WTC11 (cell line): ENCODE measurements around the gene MAGOHB.

Experiments
- CDX4 ChIP-seq: fragments of 250-450 bp; sonication (Bioruptor Pico); IDR thresholded peaks from 2 replicates; pipeline ENCODE4 v1.9.0; 2021; ENCODE audit warnings: moderate library complexity, mild to moderate bottlenecking, inconsistent platforms, borderline replicate concordance
- CREB1 ChIP-seq: sonication (generic); formaldehyde crosslinking; IDR thresholded peaks from 2 replicates; pipeline ENCODE4 v1.8.0; 2023; ENCODE audit warnings: mild to moderate bottlenecking, missing genetic modification reagents
- CTCF ChIP-seq: fragments of 200-600 bp; IDR thresholded peaks from 2 replicates; pipeline ENCODE4 v1.8.0; 2022; ENCODE audit warnings: antibody characterized with exemption
- ESRRA ChIP-seq: sonication (generic); formaldehyde crosslinking; IDR thresholded peaks from 2 replicates; pipeline ENCODE4 v1.8.1; 2022; ENCODE audit warnings: mild to moderate bottlenecking, missing genetic modification reagents, borderline replicate concordance
- FOXK1 ChIP-seq: sonication (generic); formaldehyde crosslinking; IDR thresholded peaks from 2 replicates; pipeline ENCODE4 v1.8.0; 2022; ENCODE audit warnings: mild to moderate bottlenecking, moderate library complexity, missing genetic modification reagents
- HMGXB4 ChIP-seq: sonication (generic); formaldehyde crosslinking; IDR thresholded peaks from 2 replicates; pipeline ENCODE4 v1.8.1; 2023; ENCODE audit warnings: mild to moderate bottlenecking, moderate library complexity, missing genetic modification reagents
- MYBL2 ChIP-seq: sonication (generic); formaldehyde crosslinking; IDR thresholded peaks from 2 replicates; pipeline ENCODE4 v1.8.1; 2023; ENCODE audit warnings: mild to moderate bottlenecking, moderate library complexity, missing genetic modification reagents
- NFATC4 ChIP-seq: fragments of 250-450 bp; sonication (Bioruptor Pico); IDR thresholded peaks from 2 replicates; pipeline ENCODE4 v1.9.0; 2021; ENCODE audit warnings: mild to moderate bottlenecking
- SMAD3 ChIP-seq: sonication (generic); formaldehyde crosslinking; IDR thresholded peaks from 2 replicates; pipeline ENCODE4 v1.8.0; 2022; ENCODE audit warnings: missing genetic modification reagents, mild to moderate bottlenecking, borderline replicate concordance
- TEAD4 ChIP-seq: sonication (generic); formaldehyde crosslinking; IDR thresholded peaks from 2 replicates; pipeline ENCODE4 v1.8.0; 2022; ENCODE audit warnings: mild to moderate bottlenecking, missing genetic modification reagents
- TF ChIP-seq, protein P1 (sequence below): sonication (generic); formaldehyde crosslinking; IDR thresholded peaks from 2 replicates; pipeline ENCODE4 v1.8.1; 2022; ENCODE audit warnings: missing genetic modification reagents, borderline replicate concordance
- TF ChIP-seq, protein P2 (sequence below): sonication (generic); formaldehyde crosslinking; IDR thresholded peaks from 2 replicates; pipeline ENCODE4 v1.8.0; 2023; ENCODE audit warnings: missing genetic modification reagents

DNA sequence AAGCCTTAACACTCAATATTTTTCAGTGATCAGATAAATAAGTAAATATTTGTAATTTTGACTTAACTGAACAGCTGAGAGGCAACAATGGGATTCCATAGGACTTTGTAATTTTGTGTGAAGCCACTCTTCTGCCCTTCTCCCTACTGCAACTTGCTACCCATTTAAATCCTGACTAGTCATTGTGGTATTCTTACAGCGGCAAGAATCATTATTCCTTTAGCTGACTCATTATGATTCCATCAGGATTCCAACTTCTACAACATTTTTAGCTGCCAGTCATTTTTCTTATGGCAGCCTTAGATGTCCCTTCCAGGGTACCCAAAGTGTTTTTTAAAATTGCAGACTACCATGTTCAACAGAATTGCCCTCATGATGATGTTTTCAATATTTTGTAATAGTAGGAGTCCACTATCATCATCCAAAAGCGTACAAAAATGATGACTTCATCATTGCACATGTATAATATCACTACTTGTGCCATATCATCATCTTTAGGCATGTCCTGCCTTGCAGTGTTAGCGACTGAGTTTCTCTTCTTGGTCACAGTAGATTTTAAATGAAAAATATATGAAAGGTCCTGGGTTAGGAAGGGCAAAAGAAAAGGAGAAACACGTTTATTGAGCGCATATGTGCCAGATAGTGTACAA is 5.1 kb upstream of the MAGOHB start:
- TF ChIP-seq FOXK1 (CRISPR knock-in tag) (no peak), CTCF (no peak), CDX4 (CRISPR knock-in tag) (no peak), MYBL2 (no peak), ESRRA (no peak), NFATC4 (CRISPR knock-in tag) (no peak), CREB1 (CRISPR knock-in tag) (no peak), TEAD4 (CRISPR knock-in tag) (no peak), SMAD3 (CRISPR knock-in tag) (no peak), HMGXB4 (no peak)
- TF ChIP-seq, protein P1, sequence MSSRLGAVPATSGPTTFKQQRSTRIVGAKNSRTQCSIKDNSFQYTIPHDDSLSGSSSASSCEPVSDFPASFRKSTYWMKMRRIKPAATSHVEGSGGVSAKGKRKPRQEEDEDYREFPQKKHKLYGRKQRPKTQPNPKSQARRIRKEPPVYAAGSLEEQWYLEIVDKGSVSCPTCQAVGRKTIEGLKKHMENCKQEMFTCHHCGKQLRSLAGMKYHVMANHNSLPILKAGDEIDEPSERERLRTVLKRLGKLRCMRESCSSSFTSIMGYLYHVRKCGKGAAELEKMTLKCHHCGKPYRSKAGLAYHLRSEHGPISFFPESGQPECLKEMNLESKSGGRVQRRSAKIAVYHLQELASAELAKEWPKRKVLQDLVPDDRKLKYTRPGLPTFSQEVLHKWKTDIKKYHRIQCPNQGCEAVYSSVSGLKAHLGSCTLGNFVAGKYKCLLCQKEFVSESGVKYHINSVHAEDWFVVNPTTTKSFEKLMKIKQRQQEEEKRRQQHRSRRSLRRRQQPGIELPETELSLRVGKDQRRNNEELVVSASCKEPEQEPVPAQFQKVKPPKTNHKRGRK (CRISPR knock-in tag) = no peak
- TF ChIP-seq, protein P2, sequence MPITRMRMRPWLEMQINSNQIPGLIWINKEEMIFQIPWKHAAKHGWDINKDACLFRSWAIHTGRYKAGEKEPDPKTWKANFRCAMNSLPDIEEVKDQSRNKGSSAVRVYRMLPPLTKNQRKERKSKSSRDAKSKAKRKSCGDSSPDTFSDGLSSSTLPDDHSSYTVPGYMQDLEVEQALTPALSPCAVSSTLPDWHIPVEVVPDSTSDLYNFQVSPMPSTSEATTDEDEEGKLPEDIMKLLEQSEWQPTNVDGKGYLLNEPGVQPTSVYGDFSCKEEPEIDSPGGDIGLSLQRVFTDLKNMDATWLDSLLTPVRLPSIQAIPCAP = no peak
